SH-SY5Y (cell line): ENCODE measurements around the gene PKP4.

Source experiments
- GATA2 ChIP-seq: IDR thresholded peaks from 2 replicates; pipeline ENCODE4 v1.6.1; 2011; ENCODE audit warnings: mild to moderate bottlenecking, low read depth, low read length
- GATA3 ChIP-seq: IDR thresholded peaks from 2 replicates; pipeline ENCODE4 v1.6.1; 2011; ENCODE audit warnings: low read depth, mild to moderate bottlenecking, low read length, moderate library complexity

DNA sequence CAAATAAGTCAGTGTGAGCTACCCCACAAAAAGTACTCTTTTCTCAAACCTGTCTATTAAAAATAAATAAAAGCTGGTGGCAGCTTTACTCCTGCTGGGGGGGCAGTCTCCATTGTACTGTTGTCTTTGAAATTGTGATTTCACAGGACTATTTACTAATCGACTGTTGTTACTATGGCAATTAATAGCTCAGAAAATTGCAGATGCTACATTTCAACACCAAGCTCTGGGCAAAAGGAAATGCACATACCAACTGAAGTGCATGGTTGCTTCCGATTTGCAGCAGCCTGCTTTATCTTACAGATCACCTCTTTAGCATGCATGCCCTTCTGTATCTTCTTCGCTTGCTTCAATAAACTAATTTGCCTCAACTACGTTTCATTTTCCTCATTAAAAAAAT lies 220.8 kb downstream of the PKP4 start:
- TF ChIP-seq GATA2 (no peak), GATA3 (no peak)
